Body of pancreas (tissue), 4 donors: Measurements from ENCODE around the gene ZNF804B.

ENCODE experiments used
- CTCF ChIP-seq, 7 experiments: fragments of 450-650 bp in 4 of 7; fragments of 200-600 bp in 3 of 7; sonication (generic) in 3 of 7; IDR thresholded peaks; one replicate each; pipeline ENCODE4 v1.5.1; 2016 to 2019; ENCODE audit warnings: antibody characterized with exemption in 7 of 7
- POLR2A ChIP-seq, 3 donors: fragments of 450-650 bp; IDR thresholded peaks; one replicate each; pipeline ENCODE4 v1.6.1; 2016; ENCODE audit warnings: antibody characterized with exemption in 3 of 3, mild to moderate bottlenecking in 2 of 3

DNA sequence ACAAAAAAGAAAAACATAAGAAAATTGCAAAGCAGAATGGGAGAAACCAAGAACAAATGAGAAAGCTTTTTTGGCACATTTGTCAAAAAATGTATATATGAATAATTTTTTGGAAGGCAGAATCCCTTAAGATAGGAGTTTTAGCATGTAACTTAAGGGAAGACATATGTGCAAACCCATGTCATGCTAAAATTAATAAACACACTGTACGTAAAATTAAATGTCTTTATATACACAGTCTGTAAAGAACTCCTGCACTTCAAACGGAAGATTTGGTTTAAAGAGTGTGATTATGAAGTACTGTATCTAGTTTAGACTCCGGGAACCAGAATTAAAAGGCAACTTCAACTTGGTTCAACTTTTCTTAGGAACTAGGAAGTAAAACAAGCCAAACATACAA lies 405.9 kb downstream of the ZNF804B start:
- TF ChIP-seq POLR2A (IDR thresholded peaks at IDR 0.05): no peak
- TF ChIP-seq CTCF (IDR thresholded peaks at IDR 0.05): no peak
